Immature natural killer cell (primary cell): ENCODE results near the gene GALNT7. TPM values are rescaled to one million over a fixed set of nuclear protein-coding genes. Genes with fewer than 3 reads are reported as not detected.

ENCODE experiments used
- DNase-seq, 3 donors: peaks; one replicate each; pipeline ENCODE4 v3.0.0; 2022; ENCODE audit warnings: mixed read lengths in 1 of 3
- H3K27ac Mint-ChIP-seq, 6 donors: one replicate each; pipeline ENCODE4 v1.8.0; 2020; ENCODE audit warnings: mixed read lengths in 6 of 6, mild to moderate bottlenecking in 5 of 6, inconsistent platforms in 4 of 6, moderate library complexity in 3 of 6
- H3K27me3 Mint-ChIP-seq, 3 donors: one replicate each; pipeline ENCODE4 v1.8.0; 2020 to 2021; ENCODE audit warnings: low read depth in 3 of 3, mild to moderate bottlenecking in 3 of 3, mixed read lengths in 3 of 3, moderate library complexity in 3 of 3, inconsistent platforms in 1 of 3
- H3K36me3 Mint-ChIP-seq, 3 donors: one replicate each; pipeline ENCODE4 v1.8.0; 2020; ENCODE audit warnings: mixed read lengths in 3 of 3, inconsistent platforms in 2 of 3, mild to moderate bottlenecking in 2 of 3
- H3K4me1 Mint-ChIP-seq, 2 donors: one replicate each; pipeline ENCODE4 v1.8.0; 2020; ENCODE audit warnings: inconsistent platforms in 2 of 2, mild to moderate bottlenecking in 2 of 2, mixed read lengths in 2 of 2, moderate library complexity in 1 of 2
- H3K4me3 Mint-ChIP-seq, 5 donors: one replicate each; pipeline ENCODE4 v1.8.0; 2020; ENCODE audit warnings: mild to moderate bottlenecking in 5 of 5, mixed read lengths in 5 of 5, inconsistent platforms in 3 of 5, moderate library complexity in 3 of 5
- H3K9me3 Mint-ChIP-seq, 6 donors: one replicate each; pipeline ENCODE4 v1.8.0; 2020; ENCODE audit warnings: mild to moderate bottlenecking in 6 of 6, mixed read lengths in 6 of 6, inconsistent platforms in 4 of 6, moderate library complexity in 3 of 6
- polyA plus RNA-seq, 3 donors: library from polyadenylated mRNA; unstranded; fragments of 300-500 nt; fragmentation: Illumina TruSeq; gene quantifications; one replicate each; pipeline ENCODE4 v1.2.3, GENCODE V29; 2021

GALNT7 gene
- polyA plus RNA-seq, 3 donors from 2014 or later, result 6.8 to 9.9 (median 6.9) TPM

DNA sequence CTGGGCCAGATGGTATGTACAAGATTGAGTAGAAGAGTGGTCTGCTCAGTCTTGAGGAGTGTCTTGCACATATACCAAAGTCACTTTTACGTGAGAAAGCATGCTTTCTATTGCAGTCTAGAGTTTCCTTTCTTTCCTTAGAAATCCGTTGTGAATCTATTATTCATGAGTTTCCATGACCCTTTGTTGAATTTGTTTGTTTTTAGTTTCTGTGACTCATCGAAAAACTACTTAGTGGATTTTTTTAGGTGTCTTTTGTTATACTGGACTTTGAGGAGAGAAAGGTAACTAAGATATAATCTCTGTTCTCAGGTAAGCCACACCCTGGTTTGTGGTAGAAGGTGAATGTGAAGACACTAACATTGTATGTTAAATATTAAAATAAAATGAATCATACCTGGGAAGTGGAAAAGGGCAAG is 23.0 kb downstream of the GALNT7 start:
- no peak overlapping the region for H3K27ac Mint-ChIP-seq
- no peaks in the 10 kb centered on the region for H3K9me3 Mint-ChIP-seq
- no peaks in the 10 kb centered on the region for H3K36me3 Mint-ChIP-seq
- DNase-seq, result no peak
- no peaks in the 10 kb centered on the region for H3K27me3 Mint-ChIP-seq
- H3K4me3 Mint-ChIP-seq, result no peak overlapping the region
- H3K4me1 Mint-ChIP-seq, result peaks cover 12 to 40% of the 10 kb centered on the region in 2 donors

DNA sequence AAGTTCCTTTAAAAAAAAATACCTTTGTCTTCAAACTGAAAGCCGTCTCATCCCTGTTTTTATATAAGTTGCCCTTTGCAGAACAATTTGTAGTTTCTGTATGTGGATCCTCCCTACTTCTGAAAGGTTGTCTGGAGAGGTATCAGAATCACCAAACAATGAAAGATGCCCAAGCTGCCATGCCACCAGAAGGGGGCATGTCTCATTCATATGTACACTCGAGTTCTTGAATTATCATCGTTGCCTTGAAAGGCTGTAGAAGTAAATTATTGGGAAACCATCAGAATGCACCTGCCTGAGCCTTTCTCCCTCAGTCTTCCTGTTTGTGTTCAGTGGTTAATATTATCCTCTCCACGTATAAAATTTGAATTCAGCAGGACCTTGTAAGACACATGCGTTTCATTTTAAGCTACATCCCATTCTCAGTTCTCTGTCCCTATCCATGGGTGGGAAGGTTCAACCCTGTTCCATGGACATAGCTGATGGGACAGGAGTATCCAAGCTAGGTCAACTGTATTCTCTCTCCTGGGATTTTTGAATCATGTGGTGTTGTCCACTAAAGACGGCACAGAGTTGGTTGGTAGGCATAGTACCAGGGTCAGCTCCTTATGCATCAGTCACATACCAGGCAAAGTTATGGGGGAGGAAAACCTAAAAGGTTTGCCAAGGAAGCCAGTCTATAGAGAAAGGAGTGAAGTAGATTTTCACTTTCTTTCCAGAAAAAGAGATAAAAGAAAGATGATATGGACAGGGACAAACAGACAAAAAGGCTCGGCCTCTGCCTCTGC is 24.0 kb downstream of the GALNT7 start:
- H3K27ac Mint-ChIP-seq, result no peak overlapping the region
- DNase-seq, result no peak
- H3K9me3 Mint-ChIP-seq, result no peaks in the 10 kb centered on the region
- H3K27me3 Mint-ChIP-seq, result no peaks in the 10 kb centered on the region
- no peaks in the 10 kb centered on the region for H3K36me3 Mint-ChIP-seq
- H3K4me1 Mint-ChIP-seq, result peaks cover 12 to 39% of the 10 kb centered on the region in 2 donors
- H3K4me3 Mint-ChIP-seq, result no peak overlapping the region

DNA sequence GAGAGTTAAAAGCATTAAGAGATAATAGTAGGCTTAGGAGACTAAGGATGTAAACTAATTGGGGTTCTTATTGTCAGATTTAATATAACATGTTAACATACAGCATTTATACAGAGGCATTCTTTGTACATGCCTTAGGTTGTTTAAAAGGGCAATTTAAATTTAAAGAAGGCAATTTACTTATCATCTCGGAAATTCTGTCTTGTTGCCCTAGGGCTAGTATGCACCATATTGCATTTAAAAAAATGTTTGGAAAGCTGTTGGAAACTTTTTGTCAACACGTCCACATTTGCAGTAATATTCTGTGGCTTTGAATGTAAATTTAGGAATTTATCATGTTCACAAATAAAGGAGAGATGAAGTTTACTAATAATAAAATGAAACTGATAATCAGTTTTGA is 25.5 kb downstream of the GALNT7 start:
- Mint-ChIP-seq H3K4me3 (no peak overlapping the region), H3K27ac (no peak overlapping the region), H3K9me3 (no peaks in the 10 kb centered on the region), H3K4me1 (peaks cover 12 to 35% of the 10 kb centered on the region in 2 donors), H3K27me3 (no peaks in the 10 kb centered on the region), H3K36me3 (no peaks in the 10 kb centered on the region)
- no peak for DNase-seq

DNA sequence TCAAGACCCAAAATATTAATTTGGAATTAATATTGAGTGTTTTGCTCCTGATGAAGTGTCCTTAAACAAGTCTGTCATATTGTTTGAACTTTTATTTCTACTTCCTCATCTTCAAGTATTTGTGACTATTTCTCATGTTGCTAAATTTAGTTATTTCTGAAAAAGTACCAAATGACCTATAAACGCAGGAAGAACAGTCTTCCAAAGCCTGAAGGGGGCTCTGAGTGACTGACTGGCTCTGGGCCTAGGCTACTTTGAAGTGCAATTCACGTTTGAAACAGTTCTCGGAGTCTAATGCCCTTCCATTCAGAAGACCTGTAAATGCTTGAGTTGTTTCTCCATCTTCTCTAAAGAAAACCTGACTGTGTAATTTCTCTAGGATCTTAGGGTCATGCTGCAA is 26.5 kb downstream of the GALNT7 start:
- no peak for DNase-seq
- Mint-ChIP-seq H3K4me1 (peaks cover 11 to 31% of the 10 kb centered on the region in 2 donors), H3K4me3 (no peak overlapping the region), H3K9me3 (no peaks in the 10 kb centered on the region), H3K36me3 (no peaks in the 10 kb centered on the region), H3K27ac (no peak overlapping the region), H3K27me3 (no peaks in the 10 kb centered on the region)

DNA sequence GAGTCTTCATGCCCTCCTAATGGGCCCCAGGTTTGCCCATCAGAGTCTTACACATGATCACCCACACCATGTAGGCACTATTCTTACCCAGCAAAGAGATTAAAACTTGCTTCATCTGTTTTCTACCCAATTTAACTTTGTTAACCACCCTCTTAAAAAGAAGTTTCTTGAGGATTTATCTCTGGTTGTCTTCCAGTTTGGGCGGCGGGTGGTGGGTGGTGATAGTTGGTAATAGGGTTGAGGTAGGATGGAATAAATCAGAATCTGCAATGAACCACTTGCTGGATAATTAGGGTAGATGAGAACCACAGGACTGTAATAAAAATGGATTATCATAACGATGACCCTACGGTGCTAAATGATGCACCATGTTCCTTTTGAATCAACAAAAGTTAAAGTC is 30.9 kb downstream of the GALNT7 start:
- no peak overlapping the region for H3K27ac Mint-ChIP-seq
- H3K36me3 Mint-ChIP-seq, result peaks cover 7 to 9% (median 8%) of the 10 kb centered on the region in 3 donors
- peaks cover 0 to 14% (median 6%) of the 10 kb centered on the region in 6 donors for H3K9me3 Mint-ChIP-seq
- peaks cover 6 to 11% of the 10 kb centered on the region in 2 donors for H3K4me1 Mint-ChIP-seq
- DNase-seq, result no peak
- H3K4me3 Mint-ChIP-seq, result no peak overlapping the region
- no peaks in the 10 kb centered on the region for H3K27me3 Mint-ChIP-seq

DNA sequence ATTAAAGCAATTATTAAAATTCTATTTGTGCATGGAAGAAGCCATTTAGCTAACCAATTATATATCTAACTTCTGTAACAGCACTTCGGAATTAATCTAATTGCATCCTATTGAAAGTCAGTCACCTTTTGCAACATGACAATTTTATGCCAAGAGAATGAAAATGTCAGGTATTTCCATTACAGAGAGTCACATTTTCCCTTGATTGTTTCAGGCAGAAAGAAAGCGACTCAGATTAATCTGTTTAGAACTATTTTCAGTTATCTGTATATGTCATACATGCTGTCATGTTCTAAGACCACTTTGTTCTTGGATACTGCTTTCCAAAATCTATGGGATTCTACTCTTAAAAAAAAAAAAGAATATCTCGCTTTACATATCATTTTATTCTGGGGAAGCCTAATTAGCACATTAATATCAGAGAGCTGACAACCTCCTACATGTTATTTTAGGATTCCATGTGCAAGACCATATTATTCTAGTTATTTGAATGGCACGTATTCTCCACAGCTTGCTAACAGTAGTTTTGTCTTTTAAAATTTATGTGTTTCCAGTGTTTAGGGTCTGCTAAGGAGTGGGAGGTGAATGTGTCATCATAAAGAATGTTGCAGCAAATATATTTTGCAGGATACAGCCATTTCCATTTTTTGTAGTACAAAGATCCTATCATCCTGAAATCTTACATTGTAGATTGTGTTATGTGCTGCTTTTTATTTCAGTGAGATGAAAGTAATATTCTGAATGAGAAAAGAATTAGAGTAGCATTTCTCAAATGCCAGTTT is 31.7 kb downstream of the GALNT7 start:
- Mint-ChIP-seq H3K27me3 (no peaks in the 10 kb centered on the region), H3K4me1 (peaks cover 4 to 11% of the 10 kb centered on the region in 2 donors), H3K27ac (no peak overlapping the region), H3K36me3 (peaks cover 9 to 12% (median 11%) of the 10 kb centered on the region in 3 donors), H3K4me3 (no peak overlapping the region), H3K9me3 (peaks cover 0 to 16% (median 6%) of the 10 kb centered on the region in 6 donors)
- no peak for DNase-seq

DNA sequence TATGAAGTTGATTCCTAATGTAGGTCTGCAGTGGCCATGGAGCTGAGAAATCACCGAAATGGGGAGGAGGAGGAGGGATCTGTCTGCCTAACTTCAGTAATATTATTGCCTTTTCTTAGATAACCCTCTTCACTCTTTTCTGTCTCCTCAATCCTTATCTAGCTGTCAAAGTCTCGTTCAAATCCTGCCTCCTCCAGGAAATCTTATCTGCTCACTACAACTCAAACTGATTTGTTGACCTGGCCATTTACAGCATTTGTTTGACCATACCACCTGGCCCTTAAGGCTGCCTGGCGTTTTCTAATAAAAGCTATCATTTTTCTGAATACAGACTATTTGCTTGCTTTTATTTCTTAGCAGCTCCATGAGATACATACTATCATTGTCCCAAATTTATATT is 33.8 kb downstream of the GALNT7 start:
- peaks cover 0 to 16% (median 6%) of the 10 kb centered on the region in 6 donors for H3K9me3 Mint-ChIP-seq
- H3K27ac Mint-ChIP-seq, result no peak overlapping the region
- peaks cover 6 to 10% of the 10 kb centered on the region in 2 donors for H3K4me1 Mint-ChIP-seq
- no peak overlapping the region for H3K4me3 Mint-ChIP-seq
- no peaks in the 10 kb centered on the region for H3K27me3 Mint-ChIP-seq
- DNase-seq, result no peak
- peaks cover 11 to 18% (median 13%) of the 10 kb centered on the region in 3 donors for H3K36me3 Mint-ChIP-seq

DNA sequence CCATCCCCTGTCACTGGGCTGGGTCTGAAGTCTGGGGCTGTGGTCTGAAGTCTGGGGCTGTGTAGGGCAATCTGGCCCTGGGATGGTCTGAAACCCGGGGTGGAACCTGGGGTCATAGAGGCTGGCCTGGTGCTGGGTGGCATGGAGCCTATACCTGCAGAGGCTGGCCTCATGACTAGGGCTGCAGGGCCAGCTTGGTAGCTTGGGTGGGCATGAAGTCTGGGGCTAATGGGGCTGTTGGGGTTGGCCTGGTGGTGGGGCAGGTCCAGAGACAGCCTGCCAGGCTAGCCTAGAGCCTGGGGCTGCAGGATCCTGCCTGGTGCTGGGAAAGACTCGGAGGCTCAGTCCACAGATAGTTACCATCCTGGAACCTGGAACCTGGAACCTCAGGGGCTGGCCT is 37.0 kb downstream of the GALNT7 start:
- H3K4me1 Mint-ChIP-seq, result peaks cover 6 to 10% of the 10 kb centered on the region in 2 donors
- no peak overlapping the region for H3K27ac Mint-ChIP-seq
- H3K4me3 Mint-ChIP-seq, result no peak overlapping the region
- H3K9me3 Mint-ChIP-seq, result peaks cover 0 to 16% (median 6%) of the 10 kb centered on the region in 6 donors
- DNase-seq, result no peak
- H3K27me3 Mint-ChIP-seq, result no peaks in the 10 kb centered on the region
- H3K36me3 Mint-ChIP-seq, result peaks cover 13 to 21% (median 16%) of the 10 kb centered on the region in 3 donors

DNA sequence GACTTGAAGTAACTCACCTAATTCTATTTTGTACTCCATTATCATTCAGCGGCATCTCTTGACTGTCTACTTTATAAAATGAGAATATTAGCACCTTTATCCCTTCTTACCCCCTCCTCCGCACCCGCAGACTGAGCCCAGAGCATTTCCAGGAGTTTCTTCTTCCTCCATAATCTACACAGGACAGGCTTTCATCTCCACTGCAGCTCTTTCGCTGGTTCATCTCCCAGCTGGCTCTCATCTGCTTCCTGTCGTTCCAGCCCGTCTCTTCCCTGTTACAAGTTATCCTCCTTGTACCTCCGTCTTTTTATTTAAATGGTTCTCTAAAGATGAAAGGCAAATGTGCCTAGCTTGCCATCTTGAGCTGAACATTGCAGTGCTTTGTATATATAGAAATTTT is 39.8 kb downstream of the GALNT7 start:
- H3K4me1 Mint-ChIP-seq, result peaks cover 10 to 18% of the 10 kb centered on the region in 2 donors
- H3K27me3 Mint-ChIP-seq, result no peaks in the 10 kb centered on the region
- no peak for DNase-seq
- peaks cover 13 to 21% (median 16%) of the 10 kb centered on the region in 3 donors for H3K36me3 Mint-ChIP-seq
- no peak overlapping the region for H3K4me3 Mint-ChIP-seq
- peaks cover 0 to 14% (median 6%) of the 10 kb centered on the region in 6 donors for H3K9me3 Mint-ChIP-seq
- no peak overlapping the region for H3K27ac Mint-ChIP-seq

DNA sequence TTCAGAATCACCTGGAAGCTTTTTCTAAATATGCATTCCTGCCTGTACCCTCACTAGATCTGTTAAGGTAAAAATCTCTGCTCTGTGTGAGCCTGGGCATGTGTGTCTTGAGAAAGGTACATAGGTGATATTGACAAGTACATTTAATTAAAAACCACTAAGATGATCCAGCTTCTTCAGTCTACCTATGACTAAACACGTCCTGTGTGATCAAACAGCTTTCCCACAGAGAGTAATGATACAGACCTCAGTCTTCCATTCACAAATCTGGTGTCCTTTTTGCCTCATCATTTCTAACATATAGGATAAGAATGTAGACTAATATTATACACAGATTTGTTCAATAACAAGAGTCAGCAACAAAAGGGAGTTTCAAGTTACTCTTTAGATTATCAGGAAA is 42.6 kb downstream of the GALNT7 start:
- no peak for DNase-seq
- Mint-ChIP-seq H3K27ac (no peak overlapping the region), H3K27me3 (peaks cover 0 to 2% (median 0%) of the 10 kb centered on the region in 3 donors), H3K9me3 (no peaks in the 10 kb centered on the region), H3K4me3 (no peak overlapping the region), H3K36me3 (peaks cover 0 to 5% (median 2%) of the 10 kb centered on the region in 3 donors), H3K4me1 (peaks cover under 1 to 12% of the 10 kb centered on the region in 2 donors)

DNA sequence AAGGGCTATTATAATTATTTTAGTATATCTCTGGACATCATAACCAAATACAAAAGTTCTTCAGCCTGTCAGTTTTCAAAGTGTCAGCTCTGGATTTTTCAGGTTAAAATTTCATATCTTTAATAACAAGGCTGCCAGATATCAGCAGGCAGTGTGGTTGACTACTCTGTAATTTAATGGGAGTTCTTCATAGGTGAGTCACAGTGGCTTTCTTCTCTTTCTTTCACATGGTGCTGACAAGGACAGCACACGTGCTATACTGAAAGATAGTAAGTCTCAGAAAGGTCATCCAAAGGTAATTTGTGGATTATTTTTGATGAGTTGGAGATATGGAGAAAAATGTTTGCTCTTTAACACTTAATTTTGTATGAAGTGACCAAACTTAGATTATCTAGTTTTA is 43.2 kb downstream of the GALNT7 start:
- DNase-seq, result no peak
- Mint-ChIP-seq H3K4me1 (peaks cover 0 to 12% of the 10 kb centered on the region in 2 donors), H3K27me3 (peaks cover 0 to 2% (median 0%) of the 10 kb centered on the region in 3 donors), H3K4me3 (no peak overlapping the region), H3K36me3 (peaks cover 0 to 5% (median 2%) of the 10 kb centered on the region in 3 donors), H3K27ac (no peak overlapping the region), H3K9me3 (no peaks in the 10 kb centered on the region)

DNA sequence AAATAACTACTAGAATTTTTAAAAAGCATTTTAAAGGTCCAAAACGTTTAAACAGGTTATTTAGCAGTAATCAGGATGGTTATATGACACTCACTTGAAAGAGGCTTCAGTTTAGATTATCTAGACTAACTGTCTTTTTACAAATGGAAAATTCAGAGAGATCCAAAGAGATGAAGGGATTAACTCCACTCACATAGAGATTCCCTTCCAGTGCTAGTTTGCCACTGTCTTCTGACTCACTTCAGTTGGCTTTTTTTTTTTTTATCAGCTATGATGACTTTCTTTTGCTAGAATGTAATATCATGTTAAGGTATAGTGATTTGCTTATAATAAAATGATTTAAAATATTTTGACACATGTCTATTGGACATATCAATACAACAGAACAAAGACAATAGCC is 43.8 kb downstream of the GALNT7 start:
- Mint-ChIP-seq H3K4me1 (peaks cover 0 to 12% of the 10 kb centered on the region in 2 donors), H3K36me3 (peaks cover 0 to 5% (median 2%) of the 10 kb centered on the region in 3 donors), H3K27ac (no peak overlapping the region), H3K9me3 (no peaks in the 10 kb centered on the region), H3K4me3 (no peak overlapping the region), H3K27me3 (peaks cover 0 to 2% (median 0%) of the 10 kb centered on the region in 3 donors)
- no peak for DNase-seq

DNA sequence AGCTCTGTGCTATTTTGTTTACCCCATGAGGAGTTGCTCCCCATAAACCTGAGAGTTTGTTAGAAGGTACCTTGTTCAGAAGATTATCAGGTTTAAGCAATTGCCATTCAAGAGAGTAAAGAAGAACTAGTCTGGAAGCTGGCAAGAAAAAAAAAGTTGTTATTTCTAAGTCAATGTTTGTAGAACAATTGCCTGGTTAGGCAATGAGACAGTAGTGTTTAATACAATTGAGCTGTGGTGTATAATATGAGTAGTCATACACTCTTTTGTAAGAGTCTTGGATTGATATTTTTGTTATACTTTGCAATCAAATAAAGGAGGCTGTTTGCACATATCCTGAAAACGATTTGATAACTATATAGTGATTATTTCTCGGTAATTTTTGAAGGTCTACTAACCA is 44.7 kb downstream of the GALNT7 start:
- Mint-ChIP-seq H3K4me3 (no peak overlapping the region), H3K36me3 (peaks cover 0 to 5% (median 2%) of the 10 kb centered on the region in 3 donors), H3K27me3 (peaks cover 0 to 2% (median 0%) of the 10 kb centered on the region in 3 donors), H3K9me3 (no peaks in the 10 kb centered on the region), H3K4me1 (peaks cover 5 to 19% of the 10 kb centered on the region in 2 donors), H3K27ac (no peak overlapping the region)
- no peak for DNase-seq

DNA sequence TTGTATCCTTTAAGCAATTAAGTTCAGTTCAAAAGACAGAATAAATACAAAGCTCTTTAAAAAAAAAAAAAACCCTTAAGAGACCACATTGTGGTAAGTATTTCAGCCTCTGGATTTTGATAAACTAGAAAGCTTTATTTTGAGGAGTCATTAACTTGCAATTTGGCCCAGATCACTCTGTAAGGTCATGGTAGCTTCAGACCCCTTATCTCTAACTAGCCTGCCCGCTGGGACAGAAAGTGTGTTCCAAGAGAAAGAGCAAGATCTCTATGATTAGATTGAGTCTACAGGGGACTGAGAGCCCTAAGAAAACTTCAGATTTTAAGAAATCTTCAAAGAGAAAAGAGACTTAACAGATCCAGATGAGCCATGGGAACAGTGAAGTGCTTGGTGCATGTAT is 45.6 kb downstream of the GALNT7 start:
- Mint-ChIP-seq H3K4me1 (peaks cover 9 to 28% of the 10 kb centered on the region in 2 donors), H3K27me3 (peaks cover 0 to 2% (median 0%) of the 10 kb centered on the region in 3 donors), H3K36me3 (peaks cover 0 to 4% (median 2%) of the 10 kb centered on the region in 3 donors), H3K4me3 (no peak overlapping the region), H3K9me3 (no peaks in the 10 kb centered on the region), H3K27ac (peak overlapping the region in 1 of 6 donors; percentile 37)
- DNase-seq, result no peak
